OCI-LY3 (cell line): ENCODE measurements around the gene SYNE1.

Source experiments
- EZH2phosphoT487 ChIP-seq: fragments of 200-600 bp; shearing (Covaris generic); IDR thresholded peaks from 2 replicates; pipeline ENCODE4 v1.6.1; 2018; ENCODE audit warnings: antibody characterized with exemption, mixed run types, low read depth
- TF ChIP-seq, protein P1 (sequence below): fragments of 200-600, 300-600 bp; sonication (generic); IDR thresholded peaks from 2 replicates; pipeline ENCODE4 v1.5.1; 2014; ENCODE audit warnings: antibody characterized with exemption, low read length, low read depth

DNA sequence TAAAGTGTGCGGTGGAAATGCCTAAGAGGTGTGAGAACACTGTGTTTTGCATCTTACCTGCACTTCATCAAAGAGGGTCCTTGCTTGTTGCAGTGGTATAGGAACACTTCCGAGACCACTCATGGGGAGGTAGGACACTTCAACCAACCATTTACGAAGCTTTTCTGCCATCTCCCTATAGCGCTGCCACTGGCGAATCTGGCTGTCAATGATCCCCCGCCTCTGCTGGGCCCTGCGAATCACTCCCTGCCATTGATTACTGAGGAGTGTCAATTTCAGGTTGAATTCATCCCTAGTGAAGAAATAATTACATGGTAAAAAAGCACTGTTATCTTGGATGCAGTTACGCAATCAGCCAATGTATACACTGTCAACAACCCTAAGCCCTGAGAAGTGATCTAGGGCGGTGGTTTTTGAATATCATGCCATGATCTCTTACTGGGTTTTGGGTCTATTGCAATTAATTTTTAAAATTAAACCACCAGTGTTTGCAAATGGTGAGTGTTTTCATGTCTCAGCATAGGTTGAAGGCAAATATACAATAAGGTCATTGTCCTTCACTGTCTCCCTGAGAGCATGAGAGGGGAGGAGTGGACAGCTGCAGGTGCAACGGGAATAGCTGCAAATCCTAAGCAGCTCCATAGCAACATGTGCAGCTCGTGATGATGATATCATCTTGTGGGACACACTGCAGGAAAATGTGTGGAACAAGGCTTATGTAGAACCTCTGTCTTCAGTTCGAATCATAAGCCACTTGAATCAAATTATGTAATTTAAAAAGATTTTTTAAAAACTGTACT lies 429.0 kb downstream of the SYNE1 start:
- TF ChIP-seq, protein P1, sequence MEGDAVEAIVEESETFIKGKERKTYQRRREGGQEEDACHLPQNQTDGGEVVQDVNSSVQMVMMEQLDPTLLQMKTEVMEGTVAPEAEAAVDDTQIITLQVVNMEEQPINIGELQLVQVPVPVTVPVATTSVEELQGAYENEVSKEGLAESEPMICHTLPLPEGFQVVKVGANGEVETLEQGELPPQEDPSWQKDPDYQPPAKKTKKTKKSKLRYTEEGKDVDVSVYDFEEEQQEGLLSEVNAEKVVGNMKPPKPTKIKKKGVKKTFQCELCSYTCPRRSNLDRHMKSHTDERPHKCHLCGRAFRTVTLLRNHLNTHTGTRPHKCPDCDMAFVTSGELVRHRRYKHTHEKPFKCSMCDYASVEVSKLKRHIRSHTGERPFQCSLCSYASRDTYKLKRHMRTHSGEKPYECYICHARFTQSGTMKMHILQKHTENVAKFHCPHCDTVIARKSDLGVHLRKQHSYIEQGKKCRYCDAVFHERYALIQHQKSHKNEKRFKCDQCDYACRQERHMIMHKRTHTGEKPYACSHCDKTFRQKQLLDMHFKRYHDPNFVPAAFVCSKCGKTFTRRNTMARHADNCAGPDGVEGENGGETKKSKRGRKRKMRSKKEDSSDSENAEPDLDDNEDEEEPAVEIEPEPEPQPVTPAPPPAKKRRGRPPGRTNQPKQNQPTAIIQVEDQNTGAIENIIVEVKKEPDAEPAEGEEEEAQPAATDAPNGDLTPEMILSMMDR: no peak
- TF ChIP-seq EZH2phosphoT487: no peak
